Mesodermal cell (in vitro differentiated cells): ENCODE results near the gene NAALADL2.

ENCODE experiments used
- H3K27ac ChIP-seq: 2 replicates; pipeline ENCODE4 v1.7.0; 2013; ENCODE audit warnings: mild to moderate bottlenecking, low read depth, low read length, moderate library complexity; ENCODE audit not compliant: severe bottlenecking
- H3K36me3 ChIP-seq: 2 replicates; pipeline ENCODE4 v1.7.1; 2013; ENCODE audit warnings: mild to moderate bottlenecking, low read length, moderate library complexity; ENCODE audit not compliant: control insufficient read depth, insufficient read depth
- H3K4me1 ChIP-seq: one replicate; pipeline ENCODE4 v1.7.1; 2013; ENCODE audit warnings: mild to moderate bottlenecking, low read length; ENCODE audit not compliant: insufficient read depth, control insufficient read depth, poor library complexity, severe bottlenecking
- H3K4me3 ChIP-seq: 2 replicates; pipeline ENCODE4 v1.7.0; 2013; ENCODE audit warnings: low read length, control low read depth, mild to moderate bottlenecking; ENCODE audit not compliant: insufficient read depth, poor library complexity, severe bottlenecking; ENCODE audit errors: extremely low read depth
- H3K9me3 ChIP-seq: 2 replicates; pipeline ENCODE4 v1.7.1; 2013; ENCODE audit warnings: mild to moderate bottlenecking, low read length, moderate library complexity; ENCODE audit not compliant: control insufficient read depth
- WGBS, 2 experiments: methylation state at CpG; one replicate each; pipeline ENCODE4 v1.1.5; 2013; ENCODE audit warnings: missing lambda C conversion rate in 2 of 2; ENCODE audit not compliant: insufficient coverage in 2 of 2; 5-methylcytosine and 5-hydroxymethylcytosine counted together

Gene NAALADL2

DNA sequence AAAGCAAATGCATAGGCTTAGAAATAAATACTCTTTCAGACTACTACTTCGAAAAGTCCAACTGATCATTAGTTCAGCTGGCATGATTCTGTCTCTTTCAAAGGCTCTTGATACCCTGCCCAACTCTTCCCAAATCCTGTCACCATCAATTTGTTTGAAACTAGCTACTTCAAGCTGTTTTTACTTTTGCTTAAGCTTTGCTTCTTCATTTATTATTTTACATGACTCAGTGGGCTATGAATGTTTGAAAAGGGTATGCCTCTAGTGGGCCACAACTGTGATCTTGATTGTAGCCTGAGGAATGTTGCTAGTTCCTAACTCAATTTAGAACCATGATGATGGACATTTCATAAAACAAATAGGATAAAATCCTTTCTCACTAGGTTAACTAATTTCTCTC, 340.8 kb downstream of the NAALADL2 start:
- WGBS, 2 experiments: 91 to 100% methylated on average over 1 of the region's 1 CpG
- Histone ChIP-seq H3K4me1 (peaks cover 12% of the 10 kb centered on the region), H3K36me3 (no peaks in the 10 kb centered on the region), H3K9me3 (no peaks in the 10 kb centered on the region), H3K4me3 (no peak overlapping the region), H3K27ac (peak overlapping the region; percentile 82)

DNA sequence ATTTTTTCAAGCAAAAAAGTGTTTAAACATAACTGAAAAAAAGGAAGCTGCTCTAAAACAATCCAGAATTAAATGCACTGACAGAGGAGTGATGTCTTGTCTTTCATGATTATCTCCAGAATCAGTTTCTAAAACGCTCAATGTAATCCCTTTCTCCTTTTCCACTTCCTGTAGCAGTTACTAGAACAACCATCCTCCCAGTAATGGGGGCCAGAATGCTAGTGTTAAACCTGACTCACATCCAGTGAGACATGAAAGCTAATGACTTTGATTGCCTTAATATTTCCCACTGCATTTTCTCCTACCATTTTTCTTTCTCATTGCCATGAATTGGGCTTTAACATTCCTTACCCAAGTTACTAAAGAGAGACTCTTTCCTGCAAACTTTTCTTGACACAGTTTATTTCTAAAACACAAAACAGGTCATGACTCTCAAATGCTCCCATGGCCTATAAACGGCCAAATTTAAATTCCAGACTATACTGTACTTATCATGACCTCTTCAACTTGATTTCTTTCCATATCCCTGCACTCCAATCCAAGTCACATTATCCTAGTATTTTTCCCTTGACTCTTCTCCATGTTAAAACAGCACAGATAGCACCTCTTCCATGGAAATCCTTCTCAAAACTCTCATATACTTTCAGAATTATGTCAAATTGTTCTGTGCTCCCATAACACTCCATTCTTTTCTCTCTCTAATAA, 341.4 kb downstream of the NAALADL2 start:
- no peaks in the 10 kb centered on the region for H3K9me3 ChIP-seq
- H3K4me3 ChIP-seq: no peak overlapping the region
- 77 to 79% methylated on average over 2 of the region's 2 CpGs for WGBS, 2 experiments
- peak overlapping the region; percentile 82 for H3K27ac ChIP-seq
- H3K4me1 ChIP-seq: peaks cover 12% of the 10 kb centered on the region
- no peaks in the 10 kb centered on the region for H3K36me3 ChIP-seq

GRCh38 chr3:175207361-175207760, 348.2 kb downstream of the NAALADL2 start:
- H3K36me3 ChIP-seq: no peaks in the 10 kb centered on the region
- H3K4me3 ChIP-seq: no peak overlapping the region
- no peaks in the 10 kb centered on the region for H3K9me3 ChIP-seq
- no CpG with 5 or more reads among the region's 3 CpGs for WGBS, 2 experiments
- no peak overlapping the region for H3K27ac ChIP-seq
- H3K4me1 ChIP-seq: no peaks in the 10 kb centered on the region

GRCh38 chr3:175208326-175208725, 349.2 kb downstream of the NAALADL2 start:
- Histone ChIP-seq H3K27ac (no peak overlapping the region), H3K36me3 (no peaks in the 10 kb centered on the region), H3K9me3 (no peaks in the 10 kb centered on the region), H3K4me1 (no peaks in the 10 kb centered on the region), H3K4me3 (no peak overlapping the region)
- WGBS, 2 experiments: 69 to 80% methylated on average over 3 to 4 of the region's 5 CpGs

DNA sequence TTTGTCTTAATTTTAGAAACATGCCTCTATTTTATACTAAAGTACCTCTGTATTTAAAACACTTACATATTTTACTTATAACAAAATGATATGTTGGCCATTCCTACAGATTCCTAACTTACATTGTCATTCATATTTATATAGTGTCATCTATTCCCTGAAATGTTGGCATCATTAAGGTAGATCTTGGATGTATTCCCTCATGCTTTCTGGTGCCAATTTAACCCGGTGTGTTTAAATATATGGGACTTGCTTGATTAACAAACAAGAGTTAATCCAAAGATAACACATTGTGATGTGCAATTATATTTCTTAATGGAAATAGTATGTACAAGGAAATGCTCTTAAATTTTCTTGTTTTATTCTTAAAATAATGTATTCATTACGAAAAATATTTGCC, 352.3 kb downstream of the NAALADL2 start:
- H3K27ac ChIP-seq: no peak overlapping the region
- no peak overlapping the region for H3K4me3 ChIP-seq
- no peaks in the 10 kb centered on the region for H3K4me1 ChIP-seq
- no peaks in the 10 kb centered on the region for H3K36me3 ChIP-seq
- WGBS, 2 experiments: no CpG with 5 or more reads among the region's 2 CpGs
- H3K9me3 ChIP-seq: no peaks in the 10 kb centered on the region

DNA sequence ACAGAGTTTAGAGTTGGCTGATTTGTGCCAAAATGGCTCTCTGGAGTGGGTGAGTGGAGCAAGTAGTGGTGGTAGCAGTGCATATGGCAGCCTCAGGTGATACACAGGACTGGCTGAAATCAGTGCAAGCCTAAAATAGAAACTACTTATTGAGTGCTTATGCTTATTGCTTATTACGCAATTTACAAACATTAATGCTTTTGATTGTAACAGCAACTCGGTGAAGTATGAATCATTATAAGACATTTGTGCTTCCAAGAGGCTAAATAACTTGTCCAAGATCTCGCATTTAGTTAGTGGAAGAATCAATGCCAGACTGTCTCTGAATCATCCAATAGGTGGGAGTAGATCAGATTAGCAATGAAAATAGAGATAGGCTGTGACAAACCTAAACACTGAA, 353.8 kb downstream of the NAALADL2 start:
- H3K4me1 ChIP-seq: no peaks in the 10 kb centered on the region
- WGBS, 2 experiments: 90 to 98% methylated on average over 2 to 3 of the region's 3 CpGs
- no peaks in the 10 kb centered on the region for H3K9me3 ChIP-seq
- no peaks in the 10 kb centered on the region for H3K36me3 ChIP-seq
- H3K4me3 ChIP-seq: no peak overlapping the region
- H3K27ac ChIP-seq: no peak overlapping the region

DNA sequence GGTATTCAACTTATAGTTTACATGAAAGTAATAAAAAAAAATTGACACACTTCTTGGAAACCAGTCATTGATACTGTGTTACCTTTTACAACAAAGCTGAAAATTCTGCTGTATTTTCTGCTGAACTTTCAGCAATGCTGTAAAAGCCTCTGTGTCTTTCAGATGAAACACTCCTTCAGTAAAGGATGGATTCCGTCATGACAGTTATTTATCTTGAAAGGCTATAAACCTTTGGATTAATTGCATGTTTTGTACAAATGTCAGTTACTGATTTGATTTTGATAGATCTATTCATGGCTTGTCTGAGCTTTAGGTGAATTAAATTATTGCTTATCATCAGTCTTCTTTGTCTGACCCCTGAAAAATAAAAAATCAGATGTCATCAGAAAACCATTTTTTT, 355.1 kb downstream of the NAALADL2 start:
- Histone ChIP-seq H3K9me3 (no peaks in the 10 kb centered on the region), H3K27ac (no peak overlapping the region), H3K4me1 (no peaks in the 10 kb centered on the region), H3K4me3 (no peak overlapping the region), H3K36me3 (no peaks in the 10 kb centered on the region)
- WGBS, 2 experiments: 100% methylated on average over 1 of the region's 1 CpG

GRCh38 chr3:175215833-175216232, 356.7 kb downstream of the NAALADL2 start:
- no CpG with 5 or more reads among the region's 1 CpG for WGBS, 2 experiments
- no peaks in the 10 kb centered on the region for H3K9me3 ChIP-seq
- H3K36me3 ChIP-seq: no peaks in the 10 kb centered on the region
- no peak overlapping the region for H3K4me3 ChIP-seq
- H3K27ac ChIP-seq: no peak overlapping the region
- H3K4me1 ChIP-seq: no peaks in the 10 kb centered on the region

- Histone ChIP-seq H3K9me3 (no peaks in the 10 kb centered on the region), H3K4me1 (no peaks in the 10 kb centered on the region), H3K27ac (no peak overlapping the region), H3K36me3 (no peaks in the 10 kb centered on the region), H3K4me3 (no peak overlapping the region)
- 100% methylated on average over 1 of the region's 1 CpG for WGBS, 2 experiments
These were observed 363.2 kb downstream of the NAALADL2 start for GRCh38 chr3:175222356-175222755.

DNA sequence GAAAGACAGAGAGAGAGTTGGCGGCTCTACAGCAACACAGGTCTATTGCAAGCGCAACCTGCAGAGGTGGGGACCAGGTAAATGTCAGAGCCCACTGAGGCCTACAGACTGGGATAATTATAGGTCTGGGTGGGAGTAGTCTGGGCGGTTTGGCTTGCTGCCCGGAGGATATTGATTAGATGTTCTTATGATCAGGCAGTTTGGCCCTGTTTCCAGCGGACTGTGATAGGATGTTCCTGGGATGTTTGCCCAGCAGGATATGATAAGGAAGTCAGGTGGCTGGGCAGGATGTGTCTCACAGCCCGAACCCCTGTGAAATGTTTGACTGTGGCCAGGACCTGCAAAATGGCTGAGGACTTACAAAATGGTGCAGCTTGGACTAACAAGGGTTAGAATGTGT, 364.9 kb downstream of the NAALADL2 start:
- 95 to 100% methylated on average over 2 to 6 of the region's 6 CpGs for WGBS, 2 experiments
- Histone ChIP-seq H3K36me3 (no peaks in the 10 kb centered on the region), H3K27ac (no peak overlapping the region), H3K4me1 (no peaks in the 10 kb centered on the region), H3K4me3 (no peak overlapping the region), H3K9me3 (no peaks in the 10 kb centered on the region)

GRCh38 chr3:175226444-175226843, 367.3 kb downstream of the NAALADL2 start:
- Histone ChIP-seq H3K9me3 (no peaks in the 10 kb centered on the region), H3K4me1 (no peaks in the 10 kb centered on the region), H3K27ac (no peak overlapping the region), H3K4me3 (no peak overlapping the region), H3K36me3 (no peaks in the 10 kb centered on the region)
- no CpG with 5 or more reads among the region's 3 CpGs for WGBS, 2 experiments
